Fibroblast of lung (primary cell): ENCODE data around the gene DNMT3B. TPM values are rescaled to one million over a fixed set of nuclear protein-coding genes. Genes with fewer than 3 reads are reported as not detected.

Source experiments
- DNase-seq, 2 donors: peaks; one replicate each; pipeline versions ENCODE4 v3.0.0 to v3.0.0-alpha.2; 2010; ENCODE audit warnings: low read depth in 2 of 2
- H2AFZ ChIP-seq: 2 replicates; pipeline ENCODE4 v1.5.1; 2012; ENCODE audit warnings: low read length, control low read depth, inconsistent platforms
- H3K27ac ChIP-seq: 2 replicates; pipeline ENCODE4 v1.5.1; 2011; ENCODE audit warnings: low read length, control low read depth; ENCODE audit not compliant: insufficient read depth
- H3K27me3 ChIP-seq: 2 replicates; pipeline ENCODE4 v1.5.1; 2011; ENCODE audit warnings: mild to moderate bottlenecking, low read length; ENCODE audit not compliant: control insufficient read depth, insufficient read depth
- H3K36me3 ChIP-seq: 2 replicates; pipeline ENCODE4 v1.5.1; 2011; ENCODE audit warnings: low read length; ENCODE audit not compliant: control insufficient read depth, insufficient read depth
- H3K4me1 ChIP-seq: 2 replicates; pipeline ENCODE4 v1.5.1; 2011; ENCODE audit warnings: low read length; ENCODE audit not compliant: control insufficient read depth, insufficient read depth; ENCODE audit errors: extremely low read depth
- H3K4me2 ChIP-seq: 2 replicates; pipeline ENCODE4 v1.5.1; 2011; ENCODE audit warnings: low read length, control low read depth; ENCODE audit not compliant: insufficient read depth; ENCODE audit errors: extremely low read depth
- H3K4me3 ChIP-seq, 4 experiments: fragments of 200-600 bp in 1 of 4; sonication (generic) in 1 of 4; replicated peaks in 1 of 4; 2 replicates each; pipeline ENCODE4 v1.5.1; 2011 to 2016; ENCODE audit warnings: low read length in 4 of 4, low read depth in 3 of 4, mild to moderate bottlenecking in 3 of 4, control low read depth in 2 of 4, inconsistent platforms in 1 of 4, mixed read lengths in 1 of 4; ENCODE audit not compliant: insufficient read depth in 1 of 4; ENCODE audit errors: control extremely low read depth in 1 of 4
- H3K79me2 ChIP-seq: 2 replicates; pipeline ENCODE4 v1.5.1; 2012; ENCODE audit warnings: mild to moderate bottlenecking, low read length, inconsistent platforms; ENCODE audit not compliant: control insufficient read depth, insufficient read depth
- H3K9ac ChIP-seq: 2 replicates; pipeline ENCODE4 v1.5.1; 2011; ENCODE audit warnings: mild to moderate bottlenecking, low read length, control low read depth; ENCODE audit not compliant: insufficient read depth
- H3K9me3 ChIP-seq: 2 replicates; pipeline ENCODE4 v1.5.1; 2012; ENCODE audit warnings: low read depth, low read length; ENCODE audit not compliant: control insufficient read depth, insufficient read depth
- H4K20me1 ChIP-seq: 2 replicates; pipeline ENCODE4 v1.5.1; 2011; ENCODE audit warnings: low read length; ENCODE audit not compliant: control insufficient read depth, insufficient read depth; ENCODE audit errors: extremely low read depth
- CTCF ChIP-seq, 2 donors: IDR thresholded peaks in 1 of 2; conservative IDR thresholded peaks in 1 of 2; 1 replicate in 1 of 2; 2 replicates in 1 of 2; pipeline ENCODE4 v1.5.1; 2011 to 2012; ENCODE audit warnings: low read length in 2 of 2, control low read depth in 1 of 2, inconsistent platforms in 1 of 2, low read depth in 1 of 2, mild to moderate bottlenecking in 1 of 2
- EZH2 ChIP-seq: IDR thresholded peaks from 2 replicates; pipeline ENCODE4 v1.5.1; 2012; ENCODE audit warnings: low read length, control low read depth, mild to moderate bottlenecking; ENCODE audit errors: missing control alignments
- polyA plus RNA-seq, 2 donors: library from polyadenylated mRNA; depleted of rRNA in 1 of 2; stranded (reverse) in 1 of 2; unstranded in 1 of 2; fragments of >200 nt; gene quantifications; 2 replicates each; pipeline ENCODE4 v1.2.1, GENCODE V29; 2011 to 2012; ENCODE audit warnings: missing spikeins in 1 of 2
- total RNA-seq: library from RNA; depleted of rRNA; stranded (reverse); fragments of >200 nt; gene quantifications from 2 replicates; pipeline ENCODE4 v1.2.1, GENCODE V29; 2014

Gene DNMT3B
- total and polyA plus RNA-seq, 2 donors (not counting 1 experiment from before 2014, with no cell fraction given) = 1.1 to 3.1 TPM

- Histone ChIP-seq H3K27ac (no peak overlapping the region), H3K27me3 (no peaks in the 10 kb centered on the region), H3K79me2 (peaks cover 3% of the 10 kb centered on the region), H3K36me3 (no peaks in the 10 kb centered on the region), H3K4me1 (peaks cover 4% of the 10 kb centered on the region), H3K9ac (no peak overlapping the region), H2AFZ (no peak overlapping the region), H4K20me1 (no peaks in the 10 kb centered on the region), H3K4me3 (no peak overlapping the region), H3K4me2 (no peak overlapping the region), H3K9me3 (no peaks in the 10 kb centered on the region)
- no peak for DNase-seq
- no peak for TF ChIP-seq CTCF (conservative IDR thresholded peaks at IDR 0.05 in 1 of 2, IDR thresholded peaks at IDR 0.05 in 1 of 2; ENCODE audit: low read depth in 1 of 2, low read length in 2 of 2)
- TF ChIP-seq EZH2 = no peak
Measured at GRCh38 chr20:32767418-32768198, 5.4 kb downstream of the DNMT3B start.

GRCh38 chr20:32772046-32772445, 9.9 kb downstream of the DNMT3B start:
- no peak overlapping the region for H2AFZ ChIP-seq
- no peak overlapping the region for H3K27ac ChIP-seq
- H3K36me3 ChIP-seq = no peaks in the 10 kb centered on the region
- no peak for DNase-seq
- no peaks in the 10 kb centered on the region for H3K27me3 ChIP-seq
- H3K4me1 ChIP-seq = no peaks in the 10 kb centered on the region
- H3K79me2 ChIP-seq = no peaks in the 10 kb centered on the region
- no peak overlapping the region for H3K4me3 ChIP-seq
- H3K9me3 ChIP-seq = no peaks in the 10 kb centered on the region
- TF ChIP-seq CTCF (conservative IDR thresholded peaks at IDR 0.05 in 1 of 2, IDR thresholded peaks at IDR 0.05 in 1 of 2; ENCODE audit: low read depth in 1 of 2, low read length in 2 of 2) (no peak), EZH2 (no peak)
- no peak overlapping the region for H3K4me2 ChIP-seq
- H4K20me1 ChIP-seq = no peaks in the 10 kb centered on the region
- H3K9ac ChIP-seq = no peak overlapping the region

- Histone ChIP-seq H3K4me2 (no peak overlapping the region), H2AFZ (no peak overlapping the region), H3K27me3 (no peaks in the 10 kb centered on the region), H3K4me1 (no peaks in the 10 kb centered on the region), H3K9ac (no peak overlapping the region), H3K79me2 (no peaks in the 10 kb centered on the region), H3K4me3 (no peak overlapping the region), H3K36me3 (no peaks in the 10 kb centered on the region), H3K27ac (no peak overlapping the region), H4K20me1 (no peaks in the 10 kb centered on the region), H3K9me3 (no peaks in the 10 kb centered on the region)
- TF ChIP-seq EZH2 = no peak
- no peak for DNase-seq
Measured at GRCh38 chr20:32773223-32773622, 11.0 kb downstream of the DNMT3B start.
